Bronchial epithelial cell (primary cell): ENCODE results near the gene LSAMP. TPM values are rescaled to one million over a fixed set of nuclear protein-coding genes. Genes with fewer than 3 reads are reported as not detected.

ENCODE experiments used
- DNase-seq: peaks from one replicate; pipeline ENCODE4 v3.0.0-alpha.2; 2010; ENCODE audit warnings: low read depth
- FAIRE-seq: peaks from 2 replicates; lab custom pipeline; 2011; peaks lifted over from hg19 to GRCh38; lab: Jason Lieb, UNC
- H3K27me3 ChIP-seq: 2 replicates; pipeline ENCODE4 v1.5.1; 2011; ENCODE audit warnings: low read length; ENCODE audit not compliant: control insufficient read depth, insufficient read depth
- H3K36me3 ChIP-seq: 2 replicates; pipeline ENCODE4 v1.5.1; 2011; ENCODE audit warnings: low read length; ENCODE audit not compliant: control insufficient read depth, insufficient read depth
- H3K4me3 ChIP-seq: 2 replicates; pipeline ENCODE4 v1.5.1; 2011; ENCODE audit warnings: mild to moderate bottlenecking, low read depth, low read length, control low read depth
- total RNA-seq: library from RNA; depleted of rRNA; stranded (reverse); fragments of >200 nt; gene quantifications from 2 replicates; pipeline ENCODE4 v1.2.1, GENCODE V29; 2014
- TF ChIP-seq, protein P1 (sequence below): IDR thresholded peaks from 2 replicates; pipeline ENCODE4 v1.5.1; 2011; ENCODE audit warnings: mild to moderate bottlenecking, moderate library complexity, low read length, control low read depth, inconsistent platforms; ENCODE audit not compliant: insufficient read depth, severe bottlenecking

LSAMP gene
- total RNA-seq, 1 donor from 2014 or later = 0.26 TPM

- Histone ChIP-seq H3K36me3 (no peaks in the 10 kb centered on the region), H3K27me3 (no peaks in the 10 kb centered on the region), H3K4me3 (no peak overlapping the region)
- DNase-seq (no peak), FAIRE-seq (no peak)
- TF ChIP-seq, protein P1, sequence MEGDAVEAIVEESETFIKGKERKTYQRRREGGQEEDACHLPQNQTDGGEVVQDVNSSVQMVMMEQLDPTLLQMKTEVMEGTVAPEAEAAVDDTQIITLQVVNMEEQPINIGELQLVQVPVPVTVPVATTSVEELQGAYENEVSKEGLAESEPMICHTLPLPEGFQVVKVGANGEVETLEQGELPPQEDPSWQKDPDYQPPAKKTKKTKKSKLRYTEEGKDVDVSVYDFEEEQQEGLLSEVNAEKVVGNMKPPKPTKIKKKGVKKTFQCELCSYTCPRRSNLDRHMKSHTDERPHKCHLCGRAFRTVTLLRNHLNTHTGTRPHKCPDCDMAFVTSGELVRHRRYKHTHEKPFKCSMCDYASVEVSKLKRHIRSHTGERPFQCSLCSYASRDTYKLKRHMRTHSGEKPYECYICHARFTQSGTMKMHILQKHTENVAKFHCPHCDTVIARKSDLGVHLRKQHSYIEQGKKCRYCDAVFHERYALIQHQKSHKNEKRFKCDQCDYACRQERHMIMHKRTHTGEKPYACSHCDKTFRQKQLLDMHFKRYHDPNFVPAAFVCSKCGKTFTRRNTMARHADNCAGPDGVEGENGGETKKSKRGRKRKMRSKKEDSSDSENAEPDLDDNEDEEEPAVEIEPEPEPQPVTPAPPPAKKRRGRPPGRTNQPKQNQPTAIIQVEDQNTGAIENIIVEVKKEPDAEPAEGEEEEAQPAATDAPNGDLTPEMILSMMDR = no peak
Observed at GRCh38 chr3:116316771-116317170, 128.5 kb downstream of the LSAMP start.

GRCh38 chr3:116314476-116314875 lies 130.8 kb downstream of the LSAMP start:
- no peaks in the 10 kb centered on the region for H3K27me3 ChIP-seq
- FAIRE-seq (no peak), DNase-seq (no peak)
- TF ChIP-seq, protein P1 = no peak
- no peak overlapping the region for H3K4me3 ChIP-seq
- no peaks in the 10 kb centered on the region for H3K36me3 ChIP-seq

- DNase-seq = no peak
- H3K36me3 ChIP-seq = no peaks in the 10 kb centered on the region
- TF ChIP-seq, protein P1 = no peak
- no peak for FAIRE-seq
- no peak overlapping the region for H3K4me3 ChIP-seq
- H3K27me3 ChIP-seq = no peaks in the 10 kb centered on the region
Observed at GRCh38 chr3:116306720-116307119, 138.6 kb downstream of the LSAMP start.

DNA sequence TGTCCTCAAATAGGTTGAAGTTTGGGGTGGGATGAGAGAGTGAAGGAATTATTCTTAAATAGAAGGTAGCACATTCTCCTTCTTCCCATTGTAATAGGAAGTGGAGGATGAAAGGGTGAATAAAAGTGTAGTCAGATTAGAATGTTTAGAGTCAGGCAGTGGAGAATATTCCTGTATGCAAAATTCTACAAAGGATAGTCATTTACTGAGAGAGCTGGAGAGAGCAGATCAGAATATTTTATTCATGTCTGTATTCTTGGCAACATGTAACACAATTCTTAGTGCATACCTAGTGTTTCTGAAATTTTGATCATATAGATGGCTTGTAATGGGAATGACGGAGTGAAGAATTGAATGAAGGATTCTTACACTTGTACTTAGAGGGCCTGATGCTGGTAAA lies 139.1 kb downstream of the LSAMP start:
- H3K36me3 ChIP-seq = no peaks in the 10 kb centered on the region
- DNase-seq (no peak), FAIRE-seq (no peak)
- TF ChIP-seq, protein P1 = no peak
- no peaks in the 10 kb centered on the region for H3K27me3 ChIP-seq
- no peak overlapping the region for H3K4me3 ChIP-seq

GRCh38 chr3:116302087-116302747 lies 143.1 kb downstream of the LSAMP start:
- no peaks in the 10 kb centered on the region for H3K27me3 ChIP-seq
- TF ChIP-seq, protein P1 = no peak
- no peaks in the 10 kb centered on the region for H3K36me3 ChIP-seq
- H3K4me3 ChIP-seq = no peak overlapping the region
- DNase-seq = peak; percentile 29
- FAIRE-seq = no peak

DNA sequence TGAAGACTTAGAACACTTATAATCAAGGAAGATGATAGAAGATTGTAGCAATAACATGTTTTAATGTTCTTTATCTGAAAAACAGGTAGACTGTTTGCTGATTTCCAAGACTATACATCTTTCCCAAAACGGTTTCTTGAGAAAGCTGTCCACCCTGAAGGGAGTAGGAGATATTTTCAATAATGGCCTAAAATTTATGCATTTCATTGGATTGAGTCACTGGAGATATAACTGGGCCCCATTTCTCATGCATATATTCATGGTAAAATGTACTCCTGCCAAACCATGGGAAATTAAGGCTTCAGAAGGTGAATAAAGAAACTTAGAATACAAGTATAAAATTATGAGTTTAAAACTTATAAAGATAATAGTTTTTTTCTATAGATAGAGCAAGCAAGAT lies 143.9 kb downstream of the LSAMP start:
- H3K36me3 ChIP-seq = no peaks in the 10 kb centered on the region
- no peaks in the 10 kb centered on the region for H3K27me3 ChIP-seq
- FAIRE-seq (no peak), DNase-seq (no peak)
- TF ChIP-seq, protein P1 = no peak
- no peak overlapping the region for H3K4me3 ChIP-seq
